Measurements from ENCODE around the gene F12. TPM values are rescaled to one million over a fixed set of nuclear protein-coding genes. Genes with fewer than 3 reads are reported as not detected.

Gene F12
- total RNA-seq, 2 experiments from 2014 or later = 3.8 TPM; not detected in 1

GRCh38 chr5:177357459-177358351 is 51.7 kb downstream of the F12 start, which contains the start of gene RGS14:
Gene RGS14, plus strand, starts transcription at chr5:177357924. Its CDS starts 101 bp downstream, at chr5:177358025.
- intact Hi-C loops (cut with micrococcal nuclease; ENCODE audit: unreplicated experiment) = loop anchor here (1.0 kb wide), 1 partner anchor 32 kb away; no protein-coding TSS in a partner anchor

GRCh38 chr5:177357146-177357458 is 52.3 kb downstream of the F12 start:
- Histone ChIP-seq H3K9me3 (ENCODE audit: low read length) (peaks cover 8% of the 10 kb centered on the region), H3K4me2 (ENCODE audit: low read length) (peak overlapping the region; percentile 95), H3K36me3 (ENCODE audit: insufficient read depth, low read length) (no peaks in the 10 kb centered on the region; the same call in 1 of the 2 replicates), H3K27ac (ENCODE audit: low read depth, low read length, poor library complexity, severe bottlenecking) (peak overlapping the region; percentile 65), H3K79me2 (ENCODE audit: insufficient read depth, low read depth, low read length) (peaks cover 7% of the 10 kb centered on the region; the same call in 1 of the 2 replicates), H2AFZ (ENCODE audit: low read length) (peak overlapping the region; percentile 88), H4K20me1 (ENCODE audit: insufficient read depth, low read length) (no peaks in the 10 kb centered on the region), H3K4me1 (ENCODE audit: insufficient read depth, low read length, poor library complexity, severe bottlenecking) (peaks cover 55% of the 10 kb centered on the region), H3K9me2 (ENCODE audit: insufficient read depth, low read length) (no peaks in the 10 kb centered on the region), H3K4me3 (ENCODE audit: low read depth, low read length, poor library complexity, severe bottlenecking) (peak overlapping the region; percentile 74)
- intact Hi-C loops (cut with micrococcal nuclease; ENCODE audit: unreplicated experiment) = loop anchor here (1.0 kb wide), 1 partner anchor 32 kb away; no protein-coding TSS in a partner anchor
- DNase-seq (ENCODE audit: low spot score) = peak; percentile 30
- TF ChIP-seq EZH2phosphoT487 (IDR thresholded peaks at IDR 0.05; ENCODE audit: borderline replicate concordance, low read depth, low read length) (no peak), CTCF (conservative IDR thresholded peaks at IDR 0.05; ENCODE audit: low read length) (no peak)
- no TSS peak for BruUV-seq (replicated peaks)
- POLR2A ChIA-PET = interaction anchor here (0.5 to 1.7 kb wide), 6 partner anchors 11 to 893 kb away, joined by 3 to 7 read pairs (median 3); no protein-coding TSS in a partner anchor
- CTCF ChIA-PET (ENCODE audit: unreplicated experiment) = interaction anchor here (1.6 kb wide), 1 partner anchor 12 kb away, joined by 4 read pairs; no protein-coding TSS in a partner anchor

More at GRCh38 chr5:177357459-177358351, 51.7 kb downstream of the F12 start, which contains the start of gene RGS14:
- Histone ChIP-seq H4K20me1 (ENCODE audit: insufficient read depth, low read length) (no peaks in the 10 kb centered on the region), H3K27ac (ENCODE audit: low read depth, low read length, poor library complexity, severe bottlenecking) (peak within 1 kb of the TSS; percentile 65), H3K36me3 (ENCODE audit: insufficient read depth, low read length) (no peaks in the 10 kb centered on the region; the same call in 1 of the 2 replicates), H3K79me2 (ENCODE audit: insufficient read depth, low read depth, low read length) (peaks cover 7% of the 10 kb centered on the region; the same call in 1 of the 2 replicates), H3K4me3 (ENCODE audit: low read depth, low read length, poor library complexity, severe bottlenecking) (peak within 1 kb of the TSS; percentile 74), H3K9me2 (ENCODE audit: insufficient read depth, low read length) (no peaks in the 10 kb centered on the region), H2AFZ (ENCODE audit: low read length) (peak within 1 kb of the TSS; percentile 88), H3K9me3 (ENCODE audit: low read length) (peaks cover 8% of the 10 kb centered on the region), H3K4me1 (ENCODE audit: insufficient read depth, low read length, poor library complexity, severe bottlenecking) (peaks cover 59% of the 10 kb centered on the region), H3K4me2 (ENCODE audit: low read length) (peak within 1 kb of the TSS; percentile 95)
- no peak for TF ChIP-seq EZH2phosphoT487 (IDR thresholded peaks at IDR 0.05; ENCODE audit: borderline replicate concordance, low read depth, low read length)
- TF ChIP-seq CTCF (conservative IDR thresholded peaks at IDR 0.05; ENCODE audit: low read length) = no peak
- peak; percentile 90 for DNase-seq (ENCODE audit: low spot score)
- POLR2A ChIA-PET = interaction anchor here (0.5 to 1.7 kb wide), 4 partner anchors 11 to 893 kb away, joined by 3 to 6 read pairs (median 3); no protein-coding TSS in a partner anchor
- CTCF ChIA-PET (ENCODE audit: unreplicated experiment) = interaction anchor here (0.5 to 1.6 kb wide), 5 partner anchors 11 to 243 kb away, joined by 3 to 6 read pairs (median 4); no protein-coding TSS in a partner anchor
- no TSS peak for BruUV-seq (replicated peaks)
